Measurements from ENCODE around the gene RNF207.

Gene RNF207

DNA sequence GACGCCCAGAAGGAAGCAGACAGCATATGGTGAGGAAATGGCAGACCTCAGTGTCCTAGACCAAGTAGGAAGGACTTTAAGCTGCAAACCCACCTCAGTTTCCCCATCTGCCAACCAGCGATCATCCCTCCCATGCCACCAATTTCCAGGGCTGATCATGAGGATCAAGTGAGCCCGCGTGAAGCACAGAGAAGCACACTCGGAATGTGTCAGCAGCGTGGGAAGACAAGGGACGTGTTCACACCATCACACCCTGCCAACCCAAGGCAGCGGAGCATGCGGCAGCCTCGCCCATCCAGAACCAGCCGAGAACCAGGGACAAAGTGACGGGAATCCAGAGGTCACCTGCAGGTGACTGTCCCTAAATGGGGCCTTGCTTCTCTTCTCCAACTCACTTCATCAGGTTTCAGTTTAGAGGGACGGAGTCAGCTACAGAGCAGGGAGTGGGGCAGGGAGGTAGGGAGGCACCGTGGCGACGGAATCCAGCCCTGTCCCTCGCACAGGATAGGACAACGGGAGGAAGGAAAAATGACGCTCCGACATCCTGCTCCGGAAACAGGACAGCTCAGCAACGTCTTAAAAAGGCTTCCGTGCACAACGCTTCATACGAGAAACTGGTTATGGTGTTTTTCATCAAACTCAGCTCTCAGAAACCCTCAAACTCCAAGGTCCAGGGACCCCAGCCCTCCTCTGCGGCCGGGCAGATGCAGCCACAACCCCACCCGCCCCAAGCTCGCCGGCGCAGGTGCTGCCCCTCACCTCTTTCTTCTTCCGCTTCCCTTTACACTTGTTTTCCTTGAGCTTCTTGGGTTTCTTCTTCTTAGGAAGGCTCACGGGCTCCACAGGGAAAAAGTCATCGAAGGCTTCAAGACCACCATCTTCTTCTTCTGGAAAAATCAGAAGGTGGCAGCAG, 38.3 kb upstream of the RNF207 start:
- H3K4me2 ChIP-seq (ENCODE audit: low read depth, low read length, poor library complexity, severe bottlenecking), result no peak overlapping the region
- no peak overlapping the region for H2AFZ ChIP-seq (ENCODE audit: low read length)
- no peaks in the 10 kb centered on the region for H3K79me2 ChIP-seq (ENCODE audit: insufficient read depth, low read length)
- no peaks in the 10 kb centered on the region for H3K4me1 ChIP-seq (ENCODE audit: insufficient read depth, low read length, poor library complexity, severe bottlenecking)
- no peak overlapping the region for H3K4me3 ChIP-seq (ENCODE audit: low read length, poor library complexity, severe bottlenecking)
- H3K9me2 ChIP-seq (replicated peaks; ENCODE audit: low read depth, low read length), result no peaks in the 10 kb centered on the region
- no peaks in the 10 kb centered on the region for H3K27me3 ChIP-seq (ENCODE audit: insufficient read depth, low read length, poor library complexity, severe bottlenecking)
- no peak overlapping the region for H3K9ac ChIP-seq (ENCODE audit: low read depth, low read length, poor library complexity, severe bottlenecking)
- no peaks in the 10 kb centered on the region for H3K36me3 ChIP-seq (ENCODE audit: insufficient read depth, low read length)
- TF ChIP-seq CTCF (conservative IDR thresholded peaks at IDR 0.05; ENCODE audit: low read length), result no peak
- no peak for TF ChIP-seq EZH2phosphoT487 (IDR thresholded peaks at IDR 0.05; ENCODE audit: borderline replicate concordance)
- H4K20me1 ChIP-seq (ENCODE audit: insufficient read depth, low read length, poor library complexity, severe bottlenecking), result no peaks in the 10 kb centered on the region
- no peaks in the 10 kb centered on the region for H3K9me3 ChIP-seq (ENCODE audit: insufficient read depth, low read depth, low read length)
- H3F3A ChIP-seq (ENCODE audit: low read depth), result no peaks in the 10 kb centered on the region

DNA sequence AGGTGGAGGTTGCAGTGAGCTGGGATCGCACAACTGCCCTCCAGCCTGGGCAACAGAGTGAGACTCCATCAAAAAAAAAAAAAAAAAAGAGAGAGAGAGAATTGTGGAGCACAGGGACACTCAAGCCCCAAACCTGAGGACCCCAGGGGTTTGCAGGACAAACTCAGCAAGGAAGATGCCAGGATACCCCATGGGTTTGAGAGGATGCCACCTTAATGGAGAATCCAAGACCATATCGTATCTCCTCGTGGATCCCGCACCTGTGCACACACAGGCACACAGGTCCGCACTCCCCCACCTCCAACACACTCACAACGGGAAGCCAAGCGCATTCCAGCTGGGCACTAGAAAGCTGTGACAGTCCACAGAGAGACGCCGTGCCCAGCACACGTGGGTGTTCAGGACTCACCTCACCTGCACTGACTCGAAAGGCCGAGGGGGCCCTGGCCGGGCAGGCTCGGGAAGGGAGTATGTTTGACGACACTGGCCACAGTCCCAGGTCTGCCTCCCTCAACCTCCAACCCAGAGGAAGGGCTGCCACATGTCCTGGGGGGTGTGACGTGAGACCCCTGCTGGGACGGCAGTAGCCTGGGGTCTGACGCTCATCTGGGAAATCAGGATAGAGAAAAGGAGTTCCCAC, 36.9 kb upstream of the RNF207 start:
- TF ChIP-seq CTCF (conservative IDR thresholded peaks at IDR 0.05; ENCODE audit: low read length) (no peak), EZH2phosphoT487 (IDR thresholded peaks at IDR 0.05; ENCODE audit: borderline replicate concordance) (no peak)
- no peaks in the 10 kb centered on the region for H3K27me3 ChIP-seq (ENCODE audit: insufficient read depth, low read length, poor library complexity, severe bottlenecking)
- no peaks in the 10 kb centered on the region for H3K36me3 ChIP-seq (ENCODE audit: insufficient read depth, low read length)
- H3K79me2 ChIP-seq (ENCODE audit: insufficient read depth, low read length), result no peaks in the 10 kb centered on the region
- no peak overlapping the region for H3K4me3 ChIP-seq (ENCODE audit: low read length, poor library complexity, severe bottlenecking)
- H3K9ac ChIP-seq (ENCODE audit: low read depth, low read length, poor library complexity, severe bottlenecking), result no peak overlapping the region
- no peaks in the 10 kb centered on the region for H3K9me3 ChIP-seq (ENCODE audit: insufficient read depth, low read depth, low read length)
- no peak overlapping the region for H3K4me2 ChIP-seq (ENCODE audit: low read depth, low read length, poor library complexity, severe bottlenecking)
- H4K20me1 ChIP-seq (ENCODE audit: insufficient read depth, low read length, poor library complexity, severe bottlenecking), result no peaks in the 10 kb centered on the region
- no peaks in the 10 kb centered on the region for H3K9me2 ChIP-seq (replicated peaks; ENCODE audit: low read depth, low read length)
- no peak overlapping the region for H2AFZ ChIP-seq (ENCODE audit: low read length)
- H3K4me1 ChIP-seq (ENCODE audit: insufficient read depth, low read length, poor library complexity, severe bottlenecking), result no peaks in the 10 kb centered on the region
- H3F3A ChIP-seq (ENCODE audit: low read depth), result no peaks in the 10 kb centered on the region

- H3K36me3 ChIP-seq (ENCODE audit: insufficient read depth, low read length), result no peaks in the 10 kb centered on the region
- TF ChIP-seq CTCF (conservative IDR thresholded peaks at IDR 0.05; ENCODE audit: low read length), result no peak
- no peak for TF ChIP-seq EZH2phosphoT487 (IDR thresholded peaks at IDR 0.05; ENCODE audit: borderline replicate concordance)
- no peak overlapping the region for H3K4me3 ChIP-seq (ENCODE audit: low read length, poor library complexity, severe bottlenecking)
- H3K27me3 ChIP-seq (ENCODE audit: insufficient read depth, low read length, poor library complexity, severe bottlenecking), result no peaks in the 10 kb centered on the region
- H3F3A ChIP-seq (ENCODE audit: low read depth), result no peaks in the 10 kb centered on the region
- H3K9me2 ChIP-seq (replicated peaks; ENCODE audit: low read depth, low read length), result no peaks in the 10 kb centered on the region
- H3K9me3 ChIP-seq (ENCODE audit: insufficient read depth, low read depth, low read length), result no peaks in the 10 kb centered on the region
- no peaks in the 10 kb centered on the region for H4K20me1 ChIP-seq (ENCODE audit: insufficient read depth, low read length, poor library complexity, severe bottlenecking)
- no peak overlapping the region for H3K9ac ChIP-seq (ENCODE audit: low read depth, low read length, poor library complexity, severe bottlenecking)
- no peak overlapping the region for H2AFZ ChIP-seq (ENCODE audit: low read length)
- H3K79me2 ChIP-seq (ENCODE audit: insufficient read depth, low read length), result no peaks in the 10 kb centered on the region
- no peaks in the 10 kb centered on the region for H3K4me1 ChIP-seq (ENCODE audit: insufficient read depth, low read length, poor library complexity, severe bottlenecking)
- H3K4me2 ChIP-seq (ENCODE audit: low read depth, low read length, poor library complexity, severe bottlenecking), result no peak overlapping the region
Observed at GRCh38 chr1:6170116-6170741, 35.7 kb upstream of the RNF207 start.

Data from Loucy (cell line).